Neural crest cell (in vitro differentiated cells): Measurements from ENCODE around the gene SFT2D1. TPM values are rescaled to one million over a fixed set of nuclear protein-coding genes. Genes with fewer than 3 reads are reported as not detected.

ENCODE experiments used
- DNase-seq: peaks from one replicate; pipeline ENCODE4 v3.0.0; 2021; ENCODE audit warnings: low read depth, mixed read lengths, low spot score
- H3K27ac Mint-ChIP-seq: one replicate; pipeline ENCODE4 v1.8.0; 2021; ENCODE audit warnings: mild to moderate bottlenecking, mixed read lengths; ENCODE audit not compliant: unreplicated experiment
- H3K27me3 Mint-ChIP-seq: 2 replicates; pipeline ENCODE4 v1.8.0; 2021; ENCODE audit warnings: low read depth, mild to moderate bottlenecking, mixed read lengths
- H3K36me3 Mint-ChIP-seq: 2 replicates; pipeline ENCODE4 v1.8.0; 2021; ENCODE audit warnings: low read depth, mild to moderate bottlenecking, mixed read lengths
- H3K4me1 Mint-ChIP-seq: 2 replicates; pipeline ENCODE4 v1.8.0; 2021; ENCODE audit warnings: mixed read lengths
- H3K4me3 Mint-ChIP-seq: one replicate; pipeline ENCODE4 v1.8.0; 2021; ENCODE audit warnings: mild to moderate bottlenecking, mixed read lengths
- H3K9me3 Mint-ChIP-seq: 2 replicates; pipeline ENCODE4 v1.8.0; 2021; ENCODE audit warnings: mixed read lengths
- total RNA-seq: library from RNA; stranded (reverse); gene quantifications from 2 replicates; pipeline ENCODE4 v1.2.1, GENCODE V29; 2021
- TF ChIP-seq, protein P1 (sequence below): fragments of 200-600 bp; sonication (generic); conservative IDR thresholded peaks from 2 replicates; pipeline ENCODE4 v1.5.0; 2021; ENCODE audit warnings: antibody characterized with exemption, mild to moderate bottlenecking

SFT2D1 gene
- total RNA-seq, 1 donor from 2014 or later = 30.4 TPM

GRCh38 chr6:166312832-166313231, 29.5 kb downstream of the SFT2D1 start:
- no peaks in the 10 kb centered on the region for H3K36me3 Mint-ChIP-seq
- TF ChIP-seq, protein P1, sequence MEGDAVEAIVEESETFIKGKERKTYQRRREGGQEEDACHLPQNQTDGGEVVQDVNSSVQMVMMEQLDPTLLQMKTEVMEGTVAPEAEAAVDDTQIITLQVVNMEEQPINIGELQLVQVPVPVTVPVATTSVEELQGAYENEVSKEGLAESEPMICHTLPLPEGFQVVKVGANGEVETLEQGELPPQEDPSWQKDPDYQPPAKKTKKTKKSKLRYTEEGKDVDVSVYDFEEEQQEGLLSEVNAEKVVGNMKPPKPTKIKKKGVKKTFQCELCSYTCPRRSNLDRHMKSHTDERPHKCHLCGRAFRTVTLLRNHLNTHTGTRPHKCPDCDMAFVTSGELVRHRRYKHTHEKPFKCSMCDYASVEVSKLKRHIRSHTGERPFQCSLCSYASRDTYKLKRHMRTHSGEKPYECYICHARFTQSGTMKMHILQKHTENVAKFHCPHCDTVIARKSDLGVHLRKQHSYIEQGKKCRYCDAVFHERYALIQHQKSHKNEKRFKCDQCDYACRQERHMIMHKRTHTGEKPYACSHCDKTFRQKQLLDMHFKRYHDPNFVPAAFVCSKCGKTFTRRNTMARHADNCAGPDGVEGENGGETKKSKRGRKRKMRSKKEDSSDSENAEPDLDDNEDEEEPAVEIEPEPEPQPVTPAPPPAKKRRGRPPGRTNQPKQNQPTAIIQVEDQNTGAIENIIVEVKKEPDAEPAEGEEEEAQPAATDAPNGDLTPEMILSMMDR = no peak
- peaks cover 36% of the 10 kb centered on the region for H3K27me3 Mint-ChIP-seq
- H3K27ac Mint-ChIP-seq = no peak overlapping the region
- H3K9me3 Mint-ChIP-seq = no peaks in the 10 kb centered on the region
- no peak for DNase-seq
- peaks cover 4% of the 10 kb centered on the region for H3K4me1 Mint-ChIP-seq
- no peak overlapping the region for H3K4me3 Mint-ChIP-seq

DNA sequence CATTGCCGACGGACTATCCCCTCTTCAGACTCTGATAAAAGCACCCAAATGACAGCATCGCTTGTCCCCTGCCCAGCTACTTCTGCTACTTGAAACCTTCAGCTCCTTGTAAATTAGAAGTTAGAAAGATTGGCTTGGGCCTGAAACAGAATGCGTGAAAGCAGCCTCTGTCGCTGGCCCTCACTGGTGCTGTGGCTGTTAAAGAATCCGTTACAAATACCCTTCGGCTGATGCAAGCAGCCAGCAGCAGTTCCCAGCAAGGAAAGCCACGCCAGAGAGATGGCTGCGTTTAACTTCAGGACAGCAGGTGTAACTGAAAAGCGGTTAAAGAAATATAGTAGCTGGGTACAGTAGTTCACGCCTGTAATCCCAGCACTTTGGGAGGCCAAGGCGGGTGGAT, 31.7 kb downstream of the SFT2D1 start:
- Mint-ChIP-seq H3K4me1 (peaks cover 4% of the 10 kb centered on the region), H3K9me3 (no peaks in the 10 kb centered on the region), H3K4me3 (no peak overlapping the region), H3K27me3 (peaks cover 49% of the 10 kb centered on the region), H3K36me3 (no peaks in the 10 kb centered on the region), H3K27ac (no peak overlapping the region)
- no peak for DNase-seq
- TF ChIP-seq, protein P1 = no peak

- no peak for DNase-seq
- TF ChIP-seq, protein P1 = no peak
- Mint-ChIP-seq H3K9me3 (no peaks in the 10 kb centered on the region), H3K36me3 (no peaks in the 10 kb centered on the region), H3K27ac (no peak overlapping the region), H3K4me1 (peaks cover 4% of the 10 kb centered on the region), H3K4me3 (no peak overlapping the region), H3K27me3 (peaks cover 55% of the 10 kb centered on the region)
Measured at GRCh38 chr6:166309977-166310376, 32.4 kb downstream of the SFT2D1 start.

DNA sequence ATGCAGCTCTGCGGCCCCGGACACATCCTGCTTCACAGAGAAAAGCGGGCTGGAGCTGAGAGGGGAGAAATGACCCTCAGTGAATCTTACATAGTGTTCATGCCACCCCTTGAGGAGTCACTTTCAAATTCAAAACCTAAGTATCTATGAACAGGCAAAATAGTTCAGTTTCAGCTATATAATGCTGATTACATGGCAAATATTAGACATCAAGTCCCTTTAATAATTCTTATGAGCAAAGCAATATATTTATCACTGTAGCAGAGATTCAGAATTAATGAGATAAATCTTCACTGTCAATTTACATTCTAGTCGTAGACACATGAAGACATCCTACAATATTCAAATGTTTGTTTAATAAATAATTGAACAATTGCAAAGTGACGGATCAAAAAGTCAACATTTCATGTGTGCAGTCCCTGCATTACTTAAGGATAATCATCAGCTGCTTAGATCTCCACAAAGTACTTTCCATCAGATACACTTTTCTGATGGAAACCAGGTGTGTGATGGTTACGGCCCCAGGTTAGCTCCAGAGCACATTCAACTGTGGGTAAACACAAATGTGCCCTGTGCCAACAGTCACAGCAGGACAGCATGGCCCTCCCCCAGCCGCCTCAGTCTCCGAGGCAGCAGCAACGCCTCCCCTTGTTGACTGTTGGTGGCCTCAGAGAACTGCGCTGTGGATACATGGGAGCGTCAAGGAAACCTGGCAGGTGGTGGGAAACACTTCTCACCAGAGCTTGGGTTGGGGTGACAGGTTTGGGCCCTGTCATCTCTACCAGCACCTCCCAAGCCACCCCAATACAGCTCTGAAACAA, 33.4 kb downstream of the SFT2D1 start:
- Mint-ChIP-seq H3K27ac (no peak overlapping the region), H3K36me3 (no peaks in the 10 kb centered on the region), H3K9me3 (no peaks in the 10 kb centered on the region), H3K27me3 (peaks cover 61% of the 10 kb centered on the region), H3K4me3 (peak overlapping the region; percentile 74), H3K4me1 (peaks cover 4% of the 10 kb centered on the region)
- TF ChIP-seq, protein P1 = no peak
- DNase-seq = no peak

GRCh38 chr6:166308033-166308768, 34.1 kb downstream of the SFT2D1 start, which contains the start of gene PRR18:
Gene PRR18, minus strand, starts transcription at chr6:166308392. Its CDS starts 250 bp downstream, at chr6:166308142.
- H3K4me1 Mint-ChIP-seq = peaks cover 4% of the 10 kb centered on the region
- peaks cover 68% of the 10 kb centered on the region for H3K27me3 Mint-ChIP-seq
- no peaks in the 10 kb centered on the region for H3K9me3 Mint-ChIP-seq
- H3K4me3 Mint-ChIP-seq = peak within 1 kb of the TSS; percentile 74
- TF ChIP-seq, protein P1 = no peak
- DNase-seq = peak; percentile 31
- H3K27ac Mint-ChIP-seq = no peak within 1 kb of the TSS
- H3K36me3 Mint-ChIP-seq = no peaks in the 10 kb centered on the region
